Keratinocyte (primary cell): Measurements from ENCODE around the gene PI4KA. TPM values are rescaled to one million over a fixed set of nuclear protein-coding genes. Genes with fewer than 3 reads are reported as not detected.

Experiments
- DNase-seq: peaks from one replicate; pipeline ENCODE4 v3.0.0-alpha.2; 2011; ENCODE audit warnings: low read depth, missing footprints, low spot score
- FAIRE-seq: peaks from 2 replicates; lab custom pipeline; 2011; peaks lifted over from hg19 to GRCh38; lab: Jason Lieb, UNC
- H2AFZ ChIP-seq: 2 replicates; pipeline ENCODE4 v1.6.0; 2012; ENCODE audit warnings: low read length, control low read depth, inconsistent platforms; ENCODE audit not compliant: control insufficient read depth
- H3K27ac ChIP-seq: 2 replicates; pipeline ENCODE4 v1.5.1; 2011; ENCODE audit warnings: low read length; ENCODE audit not compliant: control insufficient read depth, insufficient read depth
- H3K27me3 ChIP-seq: 3 replicates; pipeline ENCODE4 v1.6.0; 2011; ENCODE audit warnings: low read length; ENCODE audit not compliant: control insufficient read depth, insufficient read depth; ENCODE audit errors: extremely low read depth
- H3K36me3 ChIP-seq, 2 experiments: 2 replicates in 1 of 2; 3 replicates in 1 of 2; pipeline ENCODE4 v1.5.1; 2011; ENCODE audit warnings: low read length in 2 of 2, mild to moderate bottlenecking in 1 of 2; ENCODE audit not compliant: control insufficient read depth in 2 of 2, insufficient read depth in 2 of 2; ENCODE audit errors: extremely low read depth in 1 of 2
- H3K4me1 ChIP-seq: 3 replicates; pipeline ENCODE4 v1.5.1; 2011; ENCODE audit warnings: low read length; ENCODE audit not compliant: control insufficient read depth, insufficient read depth; ENCODE audit errors: extremely low read depth
- H3K4me2 ChIP-seq: 3 replicates; pipeline ENCODE4 v1.6.0; 2011; ENCODE audit warnings: low read depth, low read length; ENCODE audit not compliant: control insufficient read depth, insufficient read depth; ENCODE audit errors: extremely low read depth
- H3K4me3 ChIP-seq, 3 experiments: fragments of 200-600 bp in 1 of 3; sonication (generic) in 1 of 3; 2 replicates in 2 of 3; 3 replicates in 1 of 3; pipeline ENCODE4 v1.5.1; 2011 to 2016; ENCODE audit warnings: low read length in 3 of 3, mild to moderate bottlenecking in 3 of 3, control low read depth in 2 of 3, inconsistent platforms in 1 of 3, low read depth in 1 of 3, mixed read lengths in 1 of 3, mixed run types in 1 of 3, moderate library complexity in 1 of 3; ENCODE audit not compliant: control insufficient read depth in 2 of 3, insufficient read depth in 2 of 3; ENCODE audit errors: extremely low read depth in 1 of 3
- H3K79me2 ChIP-seq: 2 replicates; pipeline ENCODE4 v1.6.0; 2012; ENCODE audit warnings: low read length; ENCODE audit not compliant: control insufficient read depth, insufficient read depth
- H3K9ac ChIP-seq: 3 replicates; pipeline ENCODE4 v1.6.0; 2011; ENCODE audit warnings: low read length; ENCODE audit not compliant: control insufficient read depth, insufficient read depth; ENCODE audit errors: extremely low read depth
- H3K9me1 ChIP-seq: 3 replicates; pipeline ENCODE4 v1.6.0; 2011; ENCODE audit warnings: low read length; ENCODE audit not compliant: control insufficient read depth, insufficient read depth; ENCODE audit errors: extremely low read depth
- H3K9me3 ChIP-seq: 2 replicates; pipeline ENCODE4 v1.5.1; 2012; ENCODE audit warnings: low read depth, low read length; ENCODE audit not compliant: control insufficient read depth
- H4K20me1 ChIP-seq: 3 replicates; pipeline ENCODE4 v1.6.0; 2011; ENCODE audit warnings: low read length; ENCODE audit not compliant: control insufficient read depth, insufficient read depth; ENCODE audit errors: extremely low read depth
- CTCF ChIP-seq, 3 experiments: IDR thresholded peaks in 1 of 3; conservative IDR thresholded peaks in 1 of 3; optimal IDR thresholded peaks in 1 of 3; 2 replicates in 2 of 3; 3 replicates in 1 of 3; pipeline versions ENCODE3 to v1.5.1; 2011; ENCODE audit warnings: low read length in 3 of 3, mild to moderate bottlenecking in 3 of 3, moderate library complexity in 2 of 3, control low read depth in 1 of 3, inconsistent platforms in 1 of 3; ENCODE audit not compliant: insufficient read depth in 2 of 3; ENCODE audit errors: extremely low read depth in 1 of 3
- EZH2 ChIP-seq: IDR thresholded peaks from one replicate; pipeline ENCODE4 v1.6.1; 2012; ENCODE audit warnings: inconsistent platforms, mild to moderate bottlenecking, low read length, moderate library complexity
- dilution Hi-C: fragments of 300-500 bp; cut with MboI; formaldehyde crosslinking; loops from one replicate; pipeline ENCODE4 v1.7.0; 2020; ENCODE audit warnings: low sequenced_read_pairs; ENCODE audit not compliant: extremely low pct_ligation_motif_present
- polyA plus RNA-seq, 5 experiments: library from polyadenylated mRNA; depleted of rRNA in 3 of 5; stranded (reverse) in 3 of 5; stranded (forward) in 1 of 5; unstranded in 1 of 5; fragments of >200 nt; gene quantifications; 1 replicate in 1 of 5; 2 replicates in 3 of 5; 3 replicates in 1 of 5; pipeline versions ENCODE4 v1.2.1 to v1.2.3, GENCODE V29; 2011 to 2012; ENCODE audit warnings: missing spikeins in 2 of 5, low read depth in 1 of 5, low replicate concordance in 1 of 5

PI4KA gene
- polyA plus RNA-seq, 1 donor (not counting 4 experiments of a cell fraction or from before 2014, with no cell fraction given): 13.6 TPM

- Histone ChIP-seq H3K9me1 (peaks cover 3% of the 10 kb centered on the region), H4K20me1 (peaks cover 10% of the 10 kb centered on the region), H3K27me3 (no peaks in the 10 kb centered on the region), H3K9ac (no peak overlapping the region), H3K4me2 (no peak overlapping the region), H3K9me3 (no peaks in the 10 kb centered on the region), H3K36me3 (peaks cover 4 to 8% of the 10 kb centered on the region in 2 experiments), H3K79me2 (no peaks in the 10 kb centered on the region), H3K27ac (no peak overlapping the region), H2AFZ (no peak overlapping the region), H3K4me3 (no peak overlapping the region), H3K4me1 (no peaks in the 10 kb centered on the region)
- DNase-seq: no peak
- no peak for TF ChIP-seq EZH2
- TF ChIP-seq CTCF (optimal IDR thresholded peaks at IDR 0.05 in 1 of 3, IDR thresholded peaks at IDR 0.05 in 1 of 3, conservative IDR thresholded peaks at IDR 0.05 in 1 of 3; ENCODE audit: extremely low read depth in 1 of 3, insufficient read depth in 2 of 3, low read length in 3 of 3): no peak
- FAIRE-seq: no peak
- dilution Hi-C loops: no loop called here
Observed at GRCh38 chr22:20747223-20747622, 111.4 kb downstream of the PI4KA start.

- TF ChIP-seq EZH2: no peak
- TF ChIP-seq CTCF (optimal IDR thresholded peaks at IDR 0.05 in 1 of 3, IDR thresholded peaks at IDR 0.05 in 1 of 3, conservative IDR thresholded peaks at IDR 0.05 in 1 of 3; ENCODE audit: extremely low read depth in 1 of 3, insufficient read depth in 2 of 3, low read length in 3 of 3): no peak
- Histone ChIP-seq H3K4me3 (no peak overlapping the region), H3K4me1 (no peaks in the 10 kb centered on the region), H3K4me2 (no peak overlapping the region), H2AFZ (no peak overlapping the region), H3K36me3 (peaks cover 4 to 8% of the 10 kb centered on the region in 2 experiments), H3K79me2 (no peaks in the 10 kb centered on the region), H3K9ac (no peak overlapping the region), H3K9me1 (peaks cover 3% of the 10 kb centered on the region), H3K27ac (no peak overlapping the region), H3K27me3 (no peaks in the 10 kb centered on the region), H4K20me1 (peaks cover 10% of the 10 kb centered on the region), H3K9me3 (no peaks in the 10 kb centered on the region)
- no peak for FAIRE-seq
- dilution Hi-C loops: no loop called here
- no peak for DNase-seq
Observed at GRCh38 chr22:20746431-20747189, 112.0 kb downstream of the PI4KA start.
